Measurements from ENCODE around the gene GDF10.

Gene GDF10

DNA sequence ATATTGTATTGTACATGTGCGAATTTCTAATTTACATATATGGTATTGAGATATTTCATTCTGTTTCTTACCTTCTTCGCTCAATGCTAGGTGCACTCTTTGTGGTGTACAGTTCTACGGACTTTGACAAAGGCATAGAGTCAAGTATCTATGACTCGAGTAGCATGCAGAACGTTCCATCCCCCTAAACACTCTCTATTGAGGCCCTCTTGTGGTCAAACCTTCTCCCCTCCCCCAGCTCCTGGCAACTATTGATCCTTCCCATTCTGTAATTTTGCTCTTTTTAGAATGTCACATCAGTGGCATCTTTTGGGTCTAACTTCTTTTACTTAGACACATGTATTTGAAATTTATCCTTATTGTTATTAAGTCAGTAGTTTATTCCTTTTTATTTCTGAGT, 30.7 kb upstream of the GDF10 start:
- no peak for DNase-seq (ENCODE audit: low read depth)

DNA sequence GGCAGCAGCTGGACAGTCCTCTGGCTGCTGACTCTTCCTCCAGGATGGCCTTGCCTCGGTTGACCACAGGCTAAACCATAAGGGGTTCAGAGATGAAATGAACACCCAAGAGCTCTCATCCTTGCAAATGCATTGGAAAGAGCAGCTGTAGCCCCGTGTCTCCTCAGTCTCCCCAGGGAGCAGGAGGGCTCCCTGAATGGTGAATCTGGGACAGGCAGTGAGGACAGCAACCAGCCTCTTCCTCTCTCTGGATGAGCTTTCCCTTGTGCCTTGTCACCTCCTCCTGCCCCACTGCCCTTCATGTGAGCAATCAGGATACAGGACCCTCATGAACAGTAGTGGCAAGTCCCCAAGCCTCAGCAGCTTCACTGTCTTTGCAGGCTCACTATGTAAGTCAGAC, 23.9 kb upstream of the GDF10 start:
- DNase-seq (ENCODE audit: low read depth) = no peak

DNA sequence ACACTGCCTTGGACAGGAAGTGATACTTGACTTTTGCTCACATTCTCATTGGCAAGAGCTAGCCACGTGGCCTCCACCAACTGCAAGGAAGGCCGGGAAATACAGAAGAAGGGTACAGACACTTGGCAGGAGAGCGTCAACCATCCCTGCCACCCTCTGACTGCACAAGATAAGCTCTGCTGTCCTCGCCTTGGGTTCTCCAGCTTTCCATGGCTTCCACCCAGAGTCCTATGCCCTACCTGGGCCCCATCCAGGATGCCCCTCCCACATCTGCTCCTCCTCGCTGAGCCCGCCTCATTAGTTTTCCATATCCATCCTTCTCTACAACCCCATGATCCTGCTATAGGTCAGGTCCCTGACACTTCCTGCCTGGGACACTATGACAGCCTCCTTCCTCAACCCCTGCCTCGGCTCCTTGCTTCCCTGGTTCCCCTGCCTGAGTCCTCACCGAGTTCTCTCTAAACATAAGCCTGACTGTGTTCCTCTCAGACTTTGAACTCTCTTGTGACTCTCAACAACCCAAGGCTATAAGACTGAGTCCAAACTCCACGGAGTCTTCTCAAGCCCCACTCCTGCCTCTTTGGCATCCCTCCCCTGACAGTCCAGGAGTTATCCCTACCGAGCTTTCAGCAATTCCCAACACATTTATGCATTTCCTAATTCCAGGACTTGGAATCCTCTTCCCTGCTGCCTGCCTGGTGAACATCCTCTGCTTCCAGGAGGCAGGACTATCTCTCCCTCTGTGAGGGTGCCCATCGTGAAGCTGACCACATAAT, 23.2 kb upstream of the GDF10 start:
- DNase-seq (ENCODE audit: low read depth) = no peak

DNA sequence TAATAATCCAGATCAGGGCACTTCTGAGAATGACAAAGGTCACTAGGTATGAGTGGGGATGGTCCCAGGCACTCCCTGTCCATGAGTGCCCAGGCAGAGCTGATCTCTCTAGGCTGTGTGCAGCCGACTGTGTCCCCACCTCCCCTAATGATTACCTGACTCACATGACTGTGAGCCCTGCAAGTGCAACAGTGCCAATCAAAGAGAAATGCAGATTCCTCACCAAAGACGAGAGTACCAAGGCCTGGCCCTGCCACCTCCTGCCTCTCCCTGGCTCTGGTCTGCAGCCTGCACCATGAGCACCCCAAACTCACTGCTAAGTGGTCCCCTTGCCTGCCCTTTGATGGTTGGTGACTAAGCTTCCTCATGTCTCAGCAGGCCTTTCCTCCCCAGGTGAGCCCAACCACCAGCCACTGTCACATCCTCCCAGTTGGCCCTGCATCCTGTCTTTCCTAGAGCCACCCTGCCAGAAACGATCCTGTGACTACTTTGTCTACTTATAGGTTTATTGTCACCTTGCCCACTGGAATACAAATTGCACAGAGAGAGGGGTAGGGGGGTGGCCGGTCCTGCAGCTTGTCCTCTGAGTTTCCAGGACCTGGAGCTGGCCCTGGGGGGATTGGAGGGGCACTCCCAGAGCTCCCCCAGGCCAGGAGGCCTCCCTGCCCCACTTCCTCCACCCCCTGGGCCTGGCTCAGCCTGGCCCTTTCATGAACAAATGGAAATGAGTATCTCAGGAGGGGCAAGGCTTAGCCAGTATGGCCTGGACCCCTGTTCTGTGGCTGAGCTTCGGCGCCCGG, 22.4 kb upstream of the GDF10 start:
- DNase-seq (ENCODE audit: low read depth) = no peak

DNA sequence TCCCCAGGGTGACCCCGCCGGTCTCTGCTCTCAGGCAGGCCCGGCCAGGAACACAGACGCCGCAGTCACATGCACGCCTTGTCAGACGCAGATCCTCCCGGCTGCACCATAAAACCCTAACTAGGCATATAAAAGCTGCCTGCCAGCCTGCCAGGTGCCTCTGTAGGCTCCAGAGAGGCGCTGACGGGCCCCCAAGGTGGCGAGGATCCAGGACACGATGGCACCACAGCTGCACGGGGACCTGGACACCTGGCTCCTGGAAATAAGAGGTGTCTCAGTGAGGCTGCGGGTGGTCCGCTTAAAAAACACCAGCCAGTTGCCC, 21.9 kb upstream of the GDF10 start:
- DNase-seq (ENCODE audit: low read depth) = no peak

DNA sequence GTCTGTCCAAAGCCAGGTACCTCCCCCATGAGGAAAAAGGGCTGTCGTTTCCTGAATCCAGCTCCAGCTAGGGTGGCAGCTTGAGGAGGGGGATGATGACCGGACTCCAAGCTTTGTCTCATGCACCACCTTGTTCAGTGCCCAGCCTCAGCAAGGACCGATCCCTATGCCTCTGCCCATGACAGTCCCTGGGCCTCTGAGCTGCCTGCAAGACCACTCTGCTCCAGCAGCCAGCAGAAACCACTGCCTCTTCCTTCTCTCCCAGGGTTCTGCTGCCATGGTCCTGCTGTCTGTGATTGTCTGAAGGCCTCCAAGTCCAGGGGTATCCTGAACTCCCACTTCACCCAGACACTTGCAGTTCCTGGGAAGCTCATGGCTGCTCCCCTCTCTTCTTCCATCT, 21.3 kb upstream of the GDF10 start:
- DNase-seq (ENCODE audit: low read depth) = no peak

DNA sequence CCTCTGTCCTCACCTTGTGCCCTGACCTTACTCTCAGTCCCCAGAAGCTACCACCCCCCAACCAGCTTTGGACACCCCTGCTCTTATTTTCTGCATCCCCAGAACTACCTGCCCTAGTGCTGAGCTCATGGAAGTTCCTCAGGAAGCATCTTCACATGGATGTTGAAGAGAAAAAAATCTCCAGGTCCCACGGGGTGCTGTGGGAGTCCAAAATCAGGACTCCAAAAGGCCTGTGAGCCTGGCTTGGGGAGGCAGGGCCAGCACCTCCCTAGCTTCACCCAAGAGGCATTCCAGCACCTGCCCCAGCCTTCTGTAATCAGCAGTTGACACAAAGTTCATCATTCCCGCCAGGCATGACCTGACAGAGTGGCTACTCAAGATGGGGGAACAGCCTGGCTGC, 20.7 kb upstream of the GDF10 start:
- DNase-seq (ENCODE audit: low read depth) = no peak

DNA sequence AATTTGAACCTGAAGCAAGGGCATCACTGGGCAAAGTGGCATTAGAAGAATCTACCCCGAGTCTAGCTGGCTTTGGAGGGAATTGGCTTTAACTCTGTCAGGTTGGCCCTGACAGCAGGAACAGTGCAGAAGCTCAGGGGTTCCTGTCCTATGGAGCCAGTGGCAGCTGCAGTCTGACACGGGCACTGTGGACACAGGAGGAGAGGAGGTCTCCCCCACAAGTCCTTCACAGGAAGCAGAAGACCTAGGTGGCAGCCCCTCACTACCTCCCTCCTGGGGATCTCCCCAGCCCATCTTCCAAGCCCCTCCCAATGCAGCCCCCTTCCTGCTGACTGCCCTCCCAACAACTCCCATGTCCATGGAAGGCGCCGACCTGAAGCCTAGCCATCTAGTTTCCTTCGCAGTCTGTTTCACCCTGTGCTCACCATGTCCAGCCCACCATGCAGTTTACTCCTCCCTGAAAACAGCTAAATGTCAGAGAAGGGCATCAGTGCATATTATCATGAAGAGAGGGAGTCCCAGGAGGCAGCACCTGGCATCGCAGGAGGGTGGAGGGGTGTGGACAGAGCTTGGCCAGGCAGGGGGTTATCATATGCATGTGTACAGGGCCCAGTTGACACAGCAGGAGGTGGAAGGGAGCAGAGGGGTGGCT, 17.9 kb upstream of the GDF10 start:
- DNase-seq (ENCODE audit: low read depth) = no peak

DNA sequence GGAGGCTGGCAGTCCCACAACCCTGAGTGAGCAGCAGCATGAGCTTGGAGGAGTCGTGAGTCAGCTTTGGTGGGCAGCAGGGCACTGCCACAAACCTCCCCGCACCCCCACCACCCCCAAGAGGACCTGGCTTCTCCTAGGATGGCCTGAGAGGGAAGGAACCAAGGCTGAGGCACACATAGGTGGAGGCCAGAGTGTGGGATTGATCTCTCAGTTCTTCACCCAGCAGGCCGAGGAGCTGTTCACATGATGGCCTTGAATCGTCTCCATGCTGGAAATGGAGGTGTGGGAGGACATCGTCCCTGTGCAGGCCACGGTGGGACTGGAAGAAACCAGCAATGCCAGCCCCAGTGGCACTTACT, 17.4 kb upstream of the GDF10 start:
- DNase-seq (ENCODE audit: low read depth) = no peak

DNA sequence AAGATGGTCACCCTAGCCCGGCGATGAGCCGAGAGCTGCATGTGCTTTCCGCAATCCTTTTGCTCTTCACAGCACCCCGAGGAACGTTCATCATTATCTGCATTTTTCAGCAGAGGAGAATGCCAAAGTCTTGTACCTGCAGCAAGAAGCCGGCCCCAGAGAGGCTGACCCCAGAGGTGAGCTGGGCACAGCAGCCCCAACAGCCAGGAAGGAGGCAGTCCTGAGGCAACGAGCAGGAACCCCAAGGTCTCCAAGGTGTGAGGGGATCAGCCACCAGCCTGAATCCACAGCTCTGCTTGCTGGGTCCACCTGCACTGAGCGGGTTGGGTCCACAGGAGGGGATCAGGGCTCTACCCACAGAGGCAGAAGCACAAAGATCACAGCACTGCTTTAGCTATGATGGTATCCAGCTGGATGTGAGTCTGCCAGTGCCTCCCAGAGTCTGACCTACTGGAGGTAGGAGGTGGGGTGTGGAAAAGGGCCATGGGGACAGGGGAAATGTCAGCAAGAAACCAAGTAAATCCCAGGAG, 16.8 kb upstream of the GDF10 start:
- DNase-seq (ENCODE audit: low read depth) = no peak

DNA sequence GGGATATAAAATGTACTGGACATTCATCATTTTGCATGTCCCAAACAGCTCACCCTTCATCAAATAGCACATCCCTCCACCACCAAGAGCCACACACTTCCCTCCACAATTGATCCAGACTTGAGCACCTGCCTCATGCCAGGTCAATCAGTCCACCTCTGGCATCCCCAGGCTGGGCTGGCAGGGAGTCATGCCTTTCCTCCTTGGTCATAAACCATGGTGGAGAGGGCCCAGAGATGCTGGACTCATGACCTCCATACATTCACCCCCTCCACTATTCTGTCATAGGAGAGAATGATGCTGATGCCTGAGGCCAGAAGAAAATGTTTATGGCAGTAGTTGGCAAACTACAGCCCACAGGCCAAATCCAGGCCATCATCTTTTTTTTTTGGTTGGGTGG, 16.1 kb upstream of the GDF10 start:
- no peak for DNase-seq (ENCODE audit: low read depth)

DNA sequence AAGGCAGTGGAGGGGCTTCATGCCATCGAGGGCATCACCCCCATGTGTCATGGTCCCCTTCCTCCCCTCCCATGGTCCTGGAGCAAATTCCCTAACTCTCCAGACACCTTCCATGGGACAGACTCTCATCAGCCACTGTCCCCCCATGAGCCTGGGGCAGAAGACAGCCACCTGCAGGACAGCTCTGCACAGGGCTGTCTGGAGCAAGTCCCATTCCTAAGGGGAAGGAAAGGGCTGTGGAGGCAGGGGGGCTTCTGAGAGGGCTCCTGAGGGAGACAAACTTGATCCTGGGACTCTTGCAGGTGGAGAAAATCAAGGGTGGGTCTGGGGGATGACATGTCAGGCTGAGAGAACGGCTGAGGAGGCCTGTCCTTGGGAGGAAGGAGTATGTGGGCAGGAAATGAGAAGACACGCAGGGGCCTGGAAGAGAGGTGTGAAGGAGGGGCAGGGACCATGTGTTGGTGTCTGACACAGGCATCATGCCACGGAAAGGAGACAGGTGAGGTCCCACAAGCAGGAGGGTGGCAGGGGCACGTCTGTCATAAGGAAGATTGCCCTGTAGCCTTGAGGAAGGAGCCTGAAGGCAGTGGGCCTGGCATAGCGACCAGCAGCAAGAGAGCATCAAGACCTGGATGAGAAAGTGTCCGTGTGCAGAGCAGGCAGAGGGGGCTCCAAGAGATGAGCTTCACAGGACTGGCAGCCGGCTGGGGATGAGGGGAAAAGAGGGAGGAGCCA, 14.4 kb upstream of the GDF10 start:
- DNase-seq (ENCODE audit: low read depth) = no peak

DNA sequence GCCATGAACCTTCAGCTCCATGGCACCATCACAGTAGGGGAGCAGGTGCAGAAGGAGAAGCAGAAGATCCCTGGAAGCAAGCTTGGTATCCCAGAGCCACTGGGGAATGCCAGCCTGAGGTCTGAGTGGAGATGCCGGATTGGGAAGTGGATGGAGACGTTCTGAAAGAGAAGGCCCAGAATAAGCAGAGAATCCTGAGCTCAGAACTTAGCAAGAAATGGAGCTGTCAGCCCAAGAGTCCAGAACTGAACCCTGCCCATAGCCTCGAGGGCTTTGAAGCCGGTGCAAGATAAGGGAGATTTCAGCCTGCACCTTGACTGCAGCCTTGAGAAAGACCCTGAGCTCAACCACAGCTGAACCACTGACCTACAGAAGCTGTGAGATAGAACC, 13.9 kb upstream of the GDF10 start:
- DNase-seq (ENCODE audit: low read depth) = no peak

DNA sequence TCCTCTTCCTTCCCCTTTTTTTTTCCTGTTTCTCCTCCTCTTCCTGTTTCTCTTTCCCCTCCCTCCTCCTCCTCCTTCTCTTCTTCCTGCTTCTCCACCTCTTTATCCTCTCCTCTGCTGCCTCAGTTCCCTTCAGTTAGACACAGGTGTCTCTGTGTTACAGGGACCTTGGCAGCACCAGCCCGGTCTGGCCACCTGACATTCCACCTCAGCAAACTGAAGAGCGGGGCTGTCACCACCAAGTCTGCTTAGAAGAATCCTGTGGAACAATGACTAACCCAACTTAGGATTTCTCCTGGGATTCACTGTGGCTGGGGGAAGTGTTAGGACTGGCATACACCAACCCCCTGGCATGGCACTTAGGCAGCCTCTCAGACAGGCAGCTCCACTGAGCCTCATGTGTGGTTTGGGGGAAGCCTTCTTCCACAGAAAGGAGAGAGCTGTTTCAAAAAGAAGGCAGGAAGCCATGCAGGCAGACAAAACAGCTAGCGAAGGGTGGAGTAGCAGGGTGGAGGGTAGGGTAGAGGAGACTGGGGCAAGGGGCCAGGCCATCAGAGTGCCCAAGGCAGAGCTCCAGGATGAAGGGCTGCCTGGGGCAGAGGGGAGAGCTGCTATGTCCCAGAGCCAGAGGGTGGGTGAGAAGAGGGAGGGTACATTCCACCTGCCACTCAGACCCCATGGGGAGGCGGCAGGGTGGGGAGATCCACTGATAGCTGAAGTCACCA, 13.2 kb upstream of the GDF10 start:
- no peak for DNase-seq (ENCODE audit: low read depth)

DNA sequence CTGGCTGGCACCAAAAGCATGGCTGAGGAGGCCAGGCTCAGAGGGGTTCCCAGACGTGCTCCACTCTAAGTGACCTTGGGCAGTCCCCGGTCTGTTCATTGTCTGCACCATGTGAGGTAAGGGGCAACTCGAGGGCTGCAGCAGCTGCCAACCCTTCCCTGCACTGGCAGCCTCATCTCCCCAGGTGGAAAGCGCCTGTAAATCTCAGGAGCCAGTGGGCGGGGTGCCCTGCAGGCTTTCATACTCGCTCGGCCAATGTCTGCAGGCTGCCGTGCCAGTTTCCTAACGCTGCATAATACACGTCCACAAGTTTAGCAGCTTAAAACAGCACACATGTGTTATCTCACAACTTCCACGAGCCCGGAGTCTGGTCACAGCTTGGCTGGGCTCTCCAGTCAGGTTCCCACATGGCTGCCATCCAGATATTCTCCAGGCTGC, 12.6 kb upstream of the GDF10 start:
- DNase-seq (ENCODE audit: low read depth) = no peak

DNA sequence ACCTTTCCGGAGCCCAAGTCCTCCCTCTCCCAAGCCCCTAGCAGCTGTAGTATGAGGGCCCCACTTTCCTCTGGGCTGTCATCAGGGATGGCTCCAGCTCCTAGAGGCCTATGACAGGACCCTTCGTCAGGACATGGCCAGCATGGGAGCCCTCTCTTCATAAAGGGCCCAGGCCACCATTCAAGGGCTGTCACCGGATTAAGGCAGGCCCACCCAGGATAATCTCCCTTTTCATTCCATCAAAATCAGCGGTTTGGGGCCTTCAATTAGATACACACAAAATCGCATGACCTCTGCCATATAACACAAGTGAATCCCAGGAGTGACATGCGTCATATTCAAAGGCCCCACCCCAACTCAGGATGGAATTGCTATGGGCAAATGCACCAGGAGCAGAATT, 12.2 kb upstream of the GDF10 start:
- DNase-seq (ENCODE audit: low read depth) = no peak

DNA sequence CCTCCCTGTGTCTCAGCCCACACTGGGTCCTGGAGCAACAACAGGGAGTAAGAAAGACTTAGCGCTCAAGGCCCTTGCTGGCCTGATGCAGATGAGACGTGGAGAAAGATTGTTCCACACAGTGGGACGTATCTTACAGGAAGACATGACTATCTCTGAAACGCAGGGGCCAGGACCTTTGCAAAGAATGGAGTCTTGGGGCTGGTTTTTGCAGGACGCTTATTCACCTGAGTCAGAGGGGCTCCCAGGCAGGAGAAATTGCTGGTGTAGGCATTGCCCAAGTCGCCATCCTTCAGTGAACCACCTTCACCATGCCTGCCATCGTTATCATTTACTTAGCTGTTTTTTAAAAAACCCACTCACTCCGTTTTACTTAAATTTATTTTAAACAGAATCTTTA, 11.8 kb upstream of the GDF10 start:
- DNase-seq (ENCODE audit: low read depth) = no peak

DNA sequence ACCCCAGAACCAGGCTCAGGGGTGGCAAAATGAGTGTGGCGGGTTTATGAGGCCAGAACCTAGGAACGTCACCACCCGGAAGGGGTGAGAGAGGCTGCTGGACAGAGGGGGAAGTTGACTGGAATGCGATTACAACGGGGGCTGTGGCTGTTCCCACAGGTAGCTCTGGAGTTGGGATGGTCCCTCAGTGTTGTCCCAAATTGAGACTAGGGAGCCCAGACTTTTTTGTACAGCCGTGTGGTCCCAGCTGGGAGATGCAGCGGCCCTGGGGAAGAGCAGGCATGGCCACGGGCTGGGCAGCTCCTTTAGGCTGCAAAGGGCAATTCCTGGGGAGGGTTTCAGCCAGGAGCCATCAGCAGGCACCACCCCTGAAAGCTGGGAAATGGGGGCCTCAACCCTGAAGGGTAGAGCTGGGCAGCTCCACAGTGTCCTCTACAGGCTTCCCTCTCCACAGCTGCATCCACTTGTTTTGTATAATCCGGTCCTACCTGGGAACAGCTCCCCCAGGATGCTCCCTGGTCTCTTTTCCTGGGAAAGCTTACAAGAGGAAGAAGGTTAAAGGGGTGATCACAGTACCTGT, 11.0 kb upstream of the GDF10 start:
- DNase-seq (ENCODE audit: low read depth) = no peak

DNA sequence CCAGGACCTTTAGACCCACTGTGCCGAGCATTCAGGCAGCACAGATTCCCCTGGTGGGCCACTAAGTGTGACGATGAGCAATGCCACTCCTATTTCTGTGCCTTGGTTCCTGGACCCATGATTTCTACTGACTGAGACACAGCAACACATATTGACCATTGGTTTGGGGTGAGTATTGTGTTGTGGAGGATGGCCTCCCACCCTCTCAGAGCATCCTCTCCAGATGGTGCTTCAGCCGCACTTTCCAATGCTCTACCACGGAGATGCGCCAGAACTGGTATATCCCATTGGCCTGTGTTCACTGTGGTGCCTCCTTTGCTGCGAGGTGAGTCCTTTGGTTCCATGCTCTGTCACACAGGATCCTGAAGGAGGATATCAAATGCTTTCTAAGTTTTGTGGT, 10.1 kb upstream of the GDF10 start:
- no peak for DNase-seq (ENCODE audit: low read depth)

DNA sequence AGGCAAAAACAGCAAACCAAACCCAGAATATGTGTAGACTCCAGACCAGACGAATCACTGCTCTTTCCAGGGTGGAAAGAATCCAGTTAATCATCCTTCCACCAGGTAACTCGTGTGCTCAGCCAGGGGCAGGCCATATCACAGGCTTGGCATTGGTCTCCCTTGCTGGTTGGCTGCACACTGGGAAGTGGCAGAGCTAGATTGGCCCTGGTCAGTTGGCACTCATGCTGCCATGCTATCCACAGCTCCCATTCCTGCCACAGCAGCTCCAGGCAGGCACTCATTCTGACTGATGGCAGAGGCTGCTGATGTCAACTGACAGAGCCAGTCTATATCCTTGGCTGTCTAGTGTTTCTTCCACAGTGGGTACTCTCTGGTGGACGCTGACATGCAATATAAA, 9.7 kb upstream of the GDF10 start:
- DNase-seq (ENCODE audit: low read depth) = no peak

DNA sequence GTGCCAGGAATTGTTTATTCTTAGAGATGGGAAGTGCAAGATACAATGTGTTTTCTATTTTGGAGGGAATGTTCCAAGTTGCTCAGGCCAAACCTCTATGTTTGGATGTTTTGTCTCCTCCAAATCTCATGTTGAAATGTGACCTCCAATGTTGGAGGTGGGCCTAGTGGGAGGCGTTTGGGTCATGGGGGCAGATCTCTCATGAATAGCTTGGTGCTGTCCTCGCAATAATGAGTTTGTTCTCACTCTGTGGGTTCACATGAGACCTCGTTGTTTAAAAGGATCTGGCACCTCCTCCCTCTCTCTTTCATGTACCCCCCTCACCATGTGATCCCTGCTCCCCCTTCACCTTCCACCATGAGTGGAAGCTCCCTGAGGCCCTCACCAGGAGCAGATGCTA, 8.3 kb upstream of the GDF10 start:
- no peak for DNase-seq (ENCODE audit: low read depth)
